ENCODE results near the gene ZNF774.

Gene ZNF774

GRCh38 chr15:90320885-90321278 is 31.2 kb upstream of the ZNF774 start:
- Histone ChIP-seq H3K27ac (ENCODE audit: insufficient read depth, low read depth, low read length, poor library complexity, severe bottlenecking) (no peak overlapping the region), H3K4me3 (ENCODE audit: insufficient read depth, low read depth, low read length) (no peak overlapping the region), H3K4me1 (ENCODE audit: control insufficient read depth, insufficient read depth, low read length) (peaks cover 6% of the 10 kb centered on the region), H3K27me3 (ENCODE audit: control insufficient read depth, insufficient read depth, low read length, poor library complexity, severe bottlenecking) (no peaks in the 10 kb centered on the region), H3K36me3 (ENCODE audit: control insufficient read depth, insufficient read depth, low read length) (no peaks in the 10 kb centered on the region), H3K9me3 (ENCODE audit: control insufficient read depth, low read length) (no peaks in the 10 kb centered on the region)
- WGBS, 2 experiments = 50 to 89% methylated on average over 1 of the region's 1 CpG

- Histone ChIP-seq H3K4me1 (ENCODE audit: control insufficient read depth, insufficient read depth, low read length) (peaks cover 6% of the 10 kb centered on the region), H3K4me3 (ENCODE audit: insufficient read depth, low read depth, low read length) (no peak overlapping the region), H3K9me3 (ENCODE audit: control insufficient read depth, low read length) (no peaks in the 10 kb centered on the region), H3K27ac (ENCODE audit: insufficient read depth, low read depth, low read length, poor library complexity, severe bottlenecking) (no peak overlapping the region), H3K36me3 (ENCODE audit: control insufficient read depth, insufficient read depth, low read length) (no peaks in the 10 kb centered on the region), H3K27me3 (ENCODE audit: control insufficient read depth, insufficient read depth, low read length, poor library complexity, severe bottlenecking) (no peaks in the 10 kb centered on the region)
- WGBS, 2 experiments = 89 to 93% methylated on average over 4 of the region's 4 CpGs
Observed at GRCh38 chr15:90322538-90322937, 29.5 kb upstream of the ZNF774 start.

GRCh38 chr15:90325726-90326125 is 26.4 kb upstream of the ZNF774 start:
- WGBS, 2 experiments = 95% methylated on average over 4 of the region's 4 CpGs
- Histone ChIP-seq H3K27me3 (ENCODE audit: control insufficient read depth, insufficient read depth, low read length, poor library complexity, severe bottlenecking) (no peaks in the 10 kb centered on the region), H3K9me3 (ENCODE audit: control insufficient read depth, low read length) (no peaks in the 10 kb centered on the region), H3K36me3 (ENCODE audit: control insufficient read depth, insufficient read depth, low read length) (no peaks in the 10 kb centered on the region), H3K27ac (ENCODE audit: insufficient read depth, low read depth, low read length, poor library complexity, severe bottlenecking) (no peak overlapping the region), H3K4me3 (ENCODE audit: insufficient read depth, low read depth, low read length) (no peak overlapping the region), H3K4me1 (ENCODE audit: control insufficient read depth, insufficient read depth, low read length) (peaks cover under 1% of the 10 kb centered on the region)

- Histone ChIP-seq H3K27me3 (ENCODE audit: control insufficient read depth, insufficient read depth, low read length, poor library complexity, severe bottlenecking) (no peaks in the 10 kb centered on the region), H3K4me1 (ENCODE audit: control insufficient read depth, insufficient read depth, low read length) (no peaks in the 10 kb centered on the region), H3K27ac (ENCODE audit: insufficient read depth, low read depth, low read length, poor library complexity, severe bottlenecking) (no peak overlapping the region), H3K4me3 (ENCODE audit: insufficient read depth, low read depth, low read length) (no peak overlapping the region), H3K36me3 (ENCODE audit: control insufficient read depth, insufficient read depth, low read length) (no peaks in the 10 kb centered on the region), H3K9me3 (ENCODE audit: control insufficient read depth, low read length) (no peaks in the 10 kb centered on the region)
- 88 to 94% methylated on average over 3 to 4 of the region's 4 CpGs for WGBS, 2 experiments
Observed at GRCh38 chr15:90326441-90326840, 25.6 kb upstream of the ZNF774 start.

- H3K9me3 ChIP-seq (ENCODE audit: control insufficient read depth, low read length) = no peaks in the 10 kb centered on the region
- 90 to 94% methylated on average over 6 of the region's 6 CpGs for WGBS, 2 experiments
- no peak overlapping the region for H3K27ac ChIP-seq (ENCODE audit: insufficient read depth, low read depth, low read length, poor library complexity, severe bottlenecking)
- H3K36me3 ChIP-seq (ENCODE audit: control insufficient read depth, insufficient read depth, low read length) = no peaks in the 10 kb centered on the region
- no peaks in the 10 kb centered on the region for H3K4me1 ChIP-seq (ENCODE audit: control insufficient read depth, insufficient read depth, low read length)
- H3K27me3 ChIP-seq (ENCODE audit: control insufficient read depth, insufficient read depth, low read length, poor library complexity, severe bottlenecking) = no peaks in the 10 kb centered on the region
- H3K4me3 ChIP-seq (ENCODE audit: insufficient read depth, low read depth, low read length) = no peak overlapping the region
Observed at GRCh38 chr15:90327311-90327710, 24.8 kb upstream of the ZNF774 start.

- Histone ChIP-seq H3K27me3 (ENCODE audit: control insufficient read depth, insufficient read depth, low read length, poor library complexity, severe bottlenecking) (no peaks in the 10 kb centered on the region), H3K36me3 (ENCODE audit: control insufficient read depth, insufficient read depth, low read length) (no peaks in the 10 kb centered on the region), H3K9me3 (ENCODE audit: control insufficient read depth, low read length) (no peaks in the 10 kb centered on the region), H3K27ac (ENCODE audit: insufficient read depth, low read depth, low read length, poor library complexity, severe bottlenecking) (no peak overlapping the region), H3K4me1 (ENCODE audit: control insufficient read depth, insufficient read depth, low read length) (no peaks in the 10 kb centered on the region), H3K4me3 (ENCODE audit: insufficient read depth, low read depth, low read length) (no peak overlapping the region)
- 88 to 89% methylated on average over 3 of the region's 3 CpGs for WGBS, 2 experiments
Observed at GRCh38 chr15:90334304-90334731, 17.8 kb upstream of the ZNF774 start.

GRCh38 chr15:90336705-90337141 is 15.4 kb upstream of the ZNF774 start:
- no peaks in the 10 kb centered on the region for H3K9me3 ChIP-seq (ENCODE audit: control insufficient read depth, low read length)
- H3K27ac ChIP-seq (ENCODE audit: insufficient read depth, low read depth, low read length, poor library complexity, severe bottlenecking) = no peak overlapping the region
- H3K4me3 ChIP-seq (ENCODE audit: insufficient read depth, low read depth, low read length) = no peak overlapping the region
- WGBS, 2 experiments = 82 to 90% methylated on average over 5 of the region's 5 CpGs
- no peaks in the 10 kb centered on the region for H3K4me1 ChIP-seq (ENCODE audit: control insufficient read depth, insufficient read depth, low read length)
- no peaks in the 10 kb centered on the region for H3K36me3 ChIP-seq (ENCODE audit: control insufficient read depth, insufficient read depth, low read length)
- H3K27me3 ChIP-seq (ENCODE audit: control insufficient read depth, insufficient read depth, low read length, poor library complexity, severe bottlenecking) = no peaks in the 10 kb centered on the region

- Histone ChIP-seq H3K27me3 (ENCODE audit: control insufficient read depth, insufficient read depth, low read length, poor library complexity, severe bottlenecking) (no peaks in the 10 kb centered on the region), H3K4me3 (ENCODE audit: insufficient read depth, low read depth, low read length) (no peak overlapping the region), H3K4me1 (ENCODE audit: control insufficient read depth, insufficient read depth, low read length) (no peaks in the 10 kb centered on the region), H3K27ac (ENCODE audit: insufficient read depth, low read depth, low read length, poor library complexity, severe bottlenecking) (no peak overlapping the region), H3K36me3 (ENCODE audit: control insufficient read depth, insufficient read depth, low read length) (no peaks in the 10 kb centered on the region), H3K9me3 (ENCODE audit: control insufficient read depth, low read length) (no peaks in the 10 kb centered on the region)
- WGBS, 2 experiments = 94 to 96% methylated on average over 4 of the region's 4 CpGs
Observed at GRCh38 chr15:90337256-90337655, 14.8 kb upstream of the ZNF774 start.

GRCh38 chr15:90338532-90338931 is 13.6 kb upstream of the ZNF774 start:
- no peaks in the 10 kb centered on the region for H3K9me3 ChIP-seq (ENCODE audit: control insufficient read depth, low read length)
- H3K4me1 ChIP-seq (ENCODE audit: control insufficient read depth, insufficient read depth, low read length) = no peaks in the 10 kb centered on the region
- 93 to 100% methylated on average over 1 of the region's 1 CpG for WGBS, 2 experiments
- no peak overlapping the region for H3K27ac ChIP-seq (ENCODE audit: insufficient read depth, low read depth, low read length, poor library complexity, severe bottlenecking)
- no peak overlapping the region for H3K4me3 ChIP-seq (ENCODE audit: insufficient read depth, low read depth, low read length)
- no peaks in the 10 kb centered on the region for H3K27me3 ChIP-seq (ENCODE audit: control insufficient read depth, insufficient read depth, low read length, poor library complexity, severe bottlenecking)
- H3K36me3 ChIP-seq (ENCODE audit: control insufficient read depth, insufficient read depth, low read length) = no peaks in the 10 kb centered on the region

GRCh38 chr15:90340345-90340744 is 11.7 kb upstream of the ZNF774 start:
- WGBS, 2 experiments = 64 to 66% methylated on average over 6 of the region's 6 CpGs
- H3K27me3 ChIP-seq (ENCODE audit: control insufficient read depth, insufficient read depth, low read length, poor library complexity, severe bottlenecking) = no peaks in the 10 kb centered on the region

GRCh38 chr15:90343302-90343790 is 8.7 kb upstream of the ZNF774 start:
- no peaks in the 10 kb centered on the region for H3K27me3 ChIP-seq (ENCODE audit: control insufficient read depth, insufficient read depth, low read length, poor library complexity, severe bottlenecking)

More at GRCh38 chr15:90340345-90340744, 11.7 kb upstream of the ZNF774 start:
- no peak overlapping the region for H3K4me3 ChIP-seq (ENCODE audit: insufficient read depth, low read depth, low read length)
- H3K9me3 ChIP-seq (ENCODE audit: control insufficient read depth, low read length) = no peaks in the 10 kb centered on the region
- no peaks in the 10 kb centered on the region for H3K36me3 ChIP-seq (ENCODE audit: control insufficient read depth, insufficient read depth, low read length)
- H3K4me1 ChIP-seq (ENCODE audit: control insufficient read depth, insufficient read depth, low read length) = no peaks in the 10 kb centered on the region
- H3K27ac ChIP-seq (ENCODE audit: insufficient read depth, low read depth, low read length, poor library complexity, severe bottlenecking) = no peak overlapping the region

More at GRCh38 chr15:90343302-90343790, 8.7 kb upstream of the ZNF774 start:
- WGBS, 2 experiments = 92 to 93% methylated on average over 5 of the region's 5 CpGs
- no peak overlapping the region for H3K4me3 ChIP-seq (ENCODE audit: insufficient read depth, low read depth, low read length)
- no peak overlapping the region for H3K27ac ChIP-seq (ENCODE audit: insufficient read depth, low read depth, low read length, poor library complexity, severe bottlenecking)
- no peaks in the 10 kb centered on the region for H3K9me3 ChIP-seq (ENCODE audit: control insufficient read depth, low read length)
- no peaks in the 10 kb centered on the region for H3K4me1 ChIP-seq (ENCODE audit: control insufficient read depth, insufficient read depth, low read length)
- H3K36me3 ChIP-seq (ENCODE audit: control insufficient read depth, insufficient read depth, low read length) = no peaks in the 10 kb centered on the region
